Panc1 (cell line): Measurements from ENCODE around the gene C4orf17.

Experiments
- POLR2AphosphoS5 ChIP-seq: IDR thresholded peaks from 2 replicates; pipeline ENCODE4 v1.6.1; 2012; ENCODE audit warnings: mild to moderate bottlenecking, low read depth, low read length, moderate library complexity
- TCF7L2 ChIP-seq: IDR thresholded peaks from 2 replicates; pipeline ENCODE4 v1.6.1; 2011; ENCODE audit warnings: mild to moderate bottlenecking, low read depth, low read length, inconsistent platforms
- TF ChIP-seq, protein P1 (sequence below): fragments of 450-650 bp; IDR thresholded peaks from 2 replicates; pipeline ENCODE4 v1.5.1; 2017; ENCODE audit warnings: mild to moderate bottlenecking
- TF ChIP-seq, protein P2 (sequence below), 2 experiments: IDR thresholded peaks; 2 replicates each; pipeline ENCODE4 v1.6.1; 2011 to 2012; ENCODE audit warnings: low read depth in 2 of 2, control low read depth in 1 of 2, low read length in 1 of 2, mild to moderate bottlenecking in 1 of 2, moderate library complexity in 1 of 2; ENCODE audit not compliant: insufficient read depth in 1 of 2

DNA sequence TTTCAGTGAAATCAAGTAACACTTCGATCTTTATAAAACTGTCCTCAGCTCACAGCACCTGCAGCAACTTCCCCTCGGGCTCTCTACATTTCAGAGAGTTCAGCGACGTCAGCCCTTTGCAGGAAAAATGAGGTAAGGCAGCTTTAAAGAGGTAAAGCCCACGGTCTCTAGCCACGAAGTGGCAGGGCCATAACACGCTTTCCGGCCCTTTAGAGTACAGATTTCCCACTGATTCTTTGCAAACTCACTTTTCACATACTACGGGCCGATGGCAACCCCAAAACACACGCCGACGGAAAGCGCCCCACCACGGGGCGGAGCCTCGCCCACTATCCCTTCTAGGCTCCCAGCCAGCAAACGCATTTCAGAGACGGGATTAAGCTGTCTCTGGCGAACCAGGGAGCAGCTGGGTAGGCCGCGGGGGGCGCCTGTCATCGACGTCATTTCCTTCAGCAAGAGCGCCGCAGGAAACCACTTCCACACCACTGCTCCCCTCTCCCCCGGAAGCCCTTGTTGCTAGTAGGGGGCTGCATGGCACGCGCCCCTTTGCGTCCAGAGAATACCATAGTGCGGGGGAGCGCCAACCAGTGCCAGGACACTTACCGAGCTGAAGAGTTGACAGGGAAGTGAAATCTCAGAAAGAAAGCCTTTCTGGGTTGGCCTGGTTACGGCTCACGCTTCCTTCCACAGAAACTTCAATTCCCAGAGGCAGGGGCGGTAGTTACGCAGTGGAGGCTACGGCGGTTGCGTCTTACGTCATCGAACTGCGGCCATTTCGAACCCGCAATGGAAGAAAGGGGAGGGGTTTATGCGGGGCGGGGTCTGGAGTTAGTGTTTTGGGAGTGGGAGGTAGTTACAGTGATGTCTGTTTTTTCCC lies 52.7 kb downstream of the C4orf17 start, which contains the start of gene TRMT10A:
- TF ChIP-seq, protein P1, sequence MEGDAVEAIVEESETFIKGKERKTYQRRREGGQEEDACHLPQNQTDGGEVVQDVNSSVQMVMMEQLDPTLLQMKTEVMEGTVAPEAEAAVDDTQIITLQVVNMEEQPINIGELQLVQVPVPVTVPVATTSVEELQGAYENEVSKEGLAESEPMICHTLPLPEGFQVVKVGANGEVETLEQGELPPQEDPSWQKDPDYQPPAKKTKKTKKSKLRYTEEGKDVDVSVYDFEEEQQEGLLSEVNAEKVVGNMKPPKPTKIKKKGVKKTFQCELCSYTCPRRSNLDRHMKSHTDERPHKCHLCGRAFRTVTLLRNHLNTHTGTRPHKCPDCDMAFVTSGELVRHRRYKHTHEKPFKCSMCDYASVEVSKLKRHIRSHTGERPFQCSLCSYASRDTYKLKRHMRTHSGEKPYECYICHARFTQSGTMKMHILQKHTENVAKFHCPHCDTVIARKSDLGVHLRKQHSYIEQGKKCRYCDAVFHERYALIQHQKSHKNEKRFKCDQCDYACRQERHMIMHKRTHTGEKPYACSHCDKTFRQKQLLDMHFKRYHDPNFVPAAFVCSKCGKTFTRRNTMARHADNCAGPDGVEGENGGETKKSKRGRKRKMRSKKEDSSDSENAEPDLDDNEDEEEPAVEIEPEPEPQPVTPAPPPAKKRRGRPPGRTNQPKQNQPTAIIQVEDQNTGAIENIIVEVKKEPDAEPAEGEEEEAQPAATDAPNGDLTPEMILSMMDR: no peak
- TF ChIP-seq POLR2AphosphoS5 (no peak), TCF7L2 (no peak)
- TF ChIP-seq, protein P2, sequence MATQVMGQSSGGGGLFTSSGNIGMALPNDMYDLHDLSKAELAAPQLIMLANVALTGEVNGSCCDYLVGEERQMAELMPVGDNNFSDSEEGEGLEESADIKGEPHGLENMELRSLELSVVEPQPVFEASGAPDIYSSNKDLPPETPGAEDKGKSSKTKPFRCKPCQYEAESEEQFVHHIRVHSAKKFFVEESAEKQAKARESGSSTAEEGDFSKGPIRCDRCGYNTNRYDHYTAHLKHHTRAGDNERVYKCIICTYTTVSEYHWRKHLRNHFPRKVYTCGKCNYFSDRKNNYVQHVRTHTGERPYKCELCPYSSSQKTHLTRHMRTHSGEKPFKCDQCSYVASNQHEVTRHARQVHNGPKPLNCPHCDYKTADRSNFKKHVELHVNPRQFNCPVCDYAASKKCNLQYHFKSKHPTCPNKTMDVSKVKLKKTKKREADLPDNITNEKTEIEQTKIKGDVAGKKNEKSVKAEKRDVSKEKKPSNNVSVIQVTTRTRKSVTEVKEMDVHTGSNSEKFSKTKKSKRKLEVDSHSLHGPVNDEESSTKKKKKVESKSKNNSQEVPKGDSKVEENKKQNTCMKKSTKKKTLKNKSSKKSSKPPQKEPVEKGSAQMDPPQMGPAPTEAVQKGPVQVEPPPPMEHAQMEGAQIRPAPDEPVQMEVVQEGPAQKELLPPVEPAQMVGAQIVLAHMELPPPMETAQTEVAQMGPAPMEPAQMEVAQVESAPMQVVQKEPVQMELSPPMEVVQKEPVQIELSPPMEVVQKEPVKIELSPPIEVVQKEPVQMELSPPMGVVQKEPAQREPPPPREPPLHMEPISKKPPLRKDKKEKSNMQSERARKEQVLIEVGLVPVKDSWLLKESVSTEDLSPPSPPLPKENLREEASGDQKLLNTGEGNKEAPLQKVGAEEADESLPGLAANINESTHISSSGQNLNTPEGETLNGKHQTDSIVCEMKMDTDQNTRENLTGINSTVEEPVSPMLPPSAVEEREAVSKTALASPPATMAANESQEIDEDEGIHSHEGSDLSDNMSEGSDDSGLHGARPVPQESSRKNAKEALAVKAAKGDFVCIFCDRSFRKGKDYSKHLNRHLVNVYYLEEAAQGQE (IDR thresholded peaks at IDR 0.05; ENCODE audit: insufficient read depth in 1 of 2, low read depth in 2 of 2, low read length in 1 of 2): no peak
